Iris pigment epithelial cell (primary cell): Measurements from ENCODE around the gene ADAMTS2.
"Not testable (repeated sequence)": the region's sequence is repeated elsewhere in the genome, so short reads cannot be mapped to it uniquely, and the experiment has no call there.

Experiments
- DNase-seq: peaks from one replicate; pipeline ENCODE4 v3.0.0-alpha.2; 2011; ENCODE audit warnings: low read depth

ADAMTS2 gene

GRCh38 chr5:179217356-179217755, 127.9 kb downstream of the ADAMTS2 start:
- no peak for DNase-seq

- DNase-seq, result not testable (repeated sequence)
Observed at GRCh38 chr5:179216381-179216780, 128.9 kb downstream of the ADAMTS2 start.

GRCh38 chr5:179215576-179215975, 129.7 kb downstream of the ADAMTS2 start:
- no peak for DNase-seq

- DNase-seq, result no peak
Observed at GRCh38 chr5:179214678-179215077, 130.6 kb downstream of the ADAMTS2 start.

GRCh38 chr5:179212870-179213269, 132.4 kb downstream of the ADAMTS2 start:
- DNase-seq, result peak; percentile 16

DNA sequence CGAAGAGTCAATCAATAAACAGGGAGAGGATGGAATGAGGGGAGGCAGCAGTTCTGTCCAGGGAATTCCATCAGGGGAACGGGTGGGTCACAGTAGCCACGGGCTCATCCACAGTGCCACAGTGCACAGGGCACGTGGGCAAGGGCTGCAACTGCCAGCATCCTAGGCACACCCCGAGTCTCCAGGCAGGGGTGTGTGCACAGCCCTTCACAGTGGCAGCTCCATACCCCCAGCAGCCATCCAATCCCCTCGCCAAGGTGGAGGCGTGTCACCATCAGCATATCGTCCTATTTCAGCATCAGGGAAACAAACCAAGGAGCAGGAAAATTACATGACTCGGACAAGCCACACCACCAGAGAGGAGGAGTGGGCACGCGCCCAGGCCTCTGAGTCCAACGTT, 133.6 kb downstream of the ADAMTS2 start:
- no peak for DNase-seq

GRCh38 chr5:179211068-179211467, 134.2 kb downstream of the ADAMTS2 start:
- DNase-seq, result no peak

DNA sequence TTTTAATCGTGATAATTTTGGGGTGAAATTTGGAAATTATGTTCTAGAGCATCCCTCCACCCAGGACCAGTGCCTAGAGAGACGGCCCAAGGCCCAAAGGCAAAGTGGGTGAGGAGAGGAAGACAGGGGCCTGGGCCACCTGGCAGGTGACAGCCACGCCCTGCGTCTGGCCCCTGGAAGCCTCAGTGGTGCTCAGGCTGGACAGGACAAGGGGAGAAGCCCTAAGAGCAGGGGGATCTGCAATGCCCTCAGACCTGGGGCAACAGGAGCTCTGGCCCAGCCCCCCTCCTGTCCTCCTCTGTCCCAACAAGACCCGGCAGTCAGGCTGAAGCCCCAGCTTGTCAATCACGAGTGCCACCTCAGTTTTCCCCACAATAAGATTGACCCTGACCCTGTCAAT, 134.8 kb downstream of the ADAMTS2 start:
- DNase-seq, result no peak

DNA sequence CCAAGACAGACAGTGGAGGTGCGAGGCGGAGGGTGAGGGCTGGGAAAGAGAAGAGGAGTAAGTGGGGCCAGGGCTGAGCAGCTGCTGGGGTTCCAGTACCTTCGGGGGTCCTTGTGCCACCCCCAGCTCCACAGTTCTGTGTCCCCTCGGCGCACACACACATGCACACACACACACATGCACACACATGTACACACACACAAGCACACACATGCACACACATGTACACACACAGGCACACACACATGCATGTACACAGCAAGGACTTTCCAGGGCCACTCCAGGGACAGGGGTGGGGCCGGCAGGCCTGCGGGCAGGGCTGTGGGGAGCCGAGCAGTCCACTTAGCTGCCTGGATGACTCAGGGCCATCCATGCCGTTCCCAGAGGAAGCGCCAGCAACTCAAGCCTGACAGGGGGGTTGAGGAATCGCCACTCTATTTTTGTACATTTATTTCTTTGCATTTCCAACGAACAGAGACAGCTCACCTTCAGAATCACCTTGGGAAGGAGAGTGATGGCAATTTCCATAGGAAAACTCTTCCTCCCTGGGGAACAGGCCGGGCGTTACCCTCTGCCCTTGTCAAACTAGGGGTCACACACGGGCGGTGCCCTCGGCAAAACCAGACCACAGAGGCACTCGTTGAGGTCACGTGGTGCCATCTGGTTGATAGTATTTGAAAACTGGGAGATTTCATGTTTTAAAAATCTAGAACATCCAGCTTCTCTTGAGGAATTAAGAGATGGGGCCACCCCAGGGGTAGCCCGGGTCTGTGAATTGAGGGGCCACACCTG, 135.7 kb downstream of the ADAMTS2 start:
- peak; percentile 27 for DNase-seq

DNA sequence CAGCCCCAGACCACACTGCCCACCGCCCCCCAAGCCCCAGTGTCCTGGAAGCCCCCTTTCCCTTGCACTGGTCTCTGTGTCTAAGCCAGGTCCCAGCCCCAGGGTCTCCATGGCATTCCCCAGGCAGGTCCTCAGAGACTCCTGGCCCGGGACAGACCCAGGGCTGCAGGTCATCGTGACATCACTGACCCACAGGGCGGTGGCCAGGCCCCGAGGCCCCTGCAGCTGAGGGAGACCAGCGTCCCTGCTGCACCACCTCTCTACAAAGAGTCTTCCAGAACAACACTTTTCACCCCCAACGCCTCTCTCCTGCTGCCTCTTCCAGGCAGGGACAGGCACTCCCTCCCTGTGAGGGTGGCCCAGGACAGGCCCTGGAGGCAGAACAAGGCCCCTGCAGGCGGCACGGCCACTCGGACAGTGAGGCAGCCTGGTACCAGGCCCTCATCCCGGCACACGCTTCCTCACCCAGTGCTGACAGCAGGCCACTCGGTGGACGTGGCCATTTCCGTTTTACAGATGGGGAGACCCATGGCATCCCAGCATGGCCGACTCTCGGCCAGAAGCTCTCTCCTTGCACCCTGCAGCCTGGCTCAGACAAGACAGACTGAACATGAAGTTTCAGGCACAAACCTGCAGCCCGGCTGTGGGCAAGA, 136.4 kb downstream of the ADAMTS2 start:
- no peak for DNase-seq

- DNase-seq, result no peak
Observed at GRCh38 chr5:179207920-179208705, 137.1 kb downstream of the ADAMTS2 start.

DNA sequence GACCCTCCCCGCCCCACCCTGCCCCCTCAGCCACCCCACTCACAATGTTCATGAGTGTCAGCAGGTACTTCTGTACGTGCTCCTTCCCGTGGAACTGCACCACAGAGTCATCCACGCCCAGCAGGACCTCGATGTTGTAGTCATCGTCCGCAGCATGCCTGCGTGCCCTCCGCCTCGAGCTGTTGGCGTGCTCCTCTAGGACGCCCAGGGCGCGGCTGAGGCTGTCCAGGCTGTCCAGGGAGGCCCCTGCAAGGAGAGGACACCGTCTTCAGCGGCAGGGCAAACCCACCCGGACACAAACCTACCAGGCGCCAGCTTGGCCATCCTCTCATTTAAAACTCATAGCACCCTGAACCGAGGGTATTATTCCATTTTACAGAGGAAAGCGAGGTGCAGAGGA, 137.8 kb downstream of the ADAMTS2 start:
- no peak for DNase-seq

DNA sequence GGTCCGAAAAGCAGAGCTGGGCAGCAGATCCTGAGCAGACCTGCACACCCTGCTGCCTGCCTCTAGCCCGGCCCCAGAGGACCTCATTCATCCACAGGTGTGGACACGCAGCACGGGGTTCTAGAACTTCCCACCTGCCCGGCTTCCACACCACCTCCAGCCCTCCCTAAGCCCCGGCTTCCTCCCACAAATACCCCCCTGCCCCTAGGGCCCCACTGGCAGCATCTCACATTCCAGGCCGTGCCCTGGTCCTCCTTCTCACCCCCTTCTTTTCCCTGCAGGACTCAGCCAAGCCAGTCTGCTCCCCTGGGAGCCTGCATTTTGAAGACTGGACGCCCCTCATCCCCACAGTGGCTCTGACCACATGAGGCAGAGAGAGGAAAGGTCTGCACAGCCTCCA, 138.9 kb downstream of the ADAMTS2 start:
- DNase-seq, result no peak

- DNase-seq, result no peak
Observed at GRCh38 chr5:179205277-179205676, 140.0 kb downstream of the ADAMTS2 start.

DNA sequence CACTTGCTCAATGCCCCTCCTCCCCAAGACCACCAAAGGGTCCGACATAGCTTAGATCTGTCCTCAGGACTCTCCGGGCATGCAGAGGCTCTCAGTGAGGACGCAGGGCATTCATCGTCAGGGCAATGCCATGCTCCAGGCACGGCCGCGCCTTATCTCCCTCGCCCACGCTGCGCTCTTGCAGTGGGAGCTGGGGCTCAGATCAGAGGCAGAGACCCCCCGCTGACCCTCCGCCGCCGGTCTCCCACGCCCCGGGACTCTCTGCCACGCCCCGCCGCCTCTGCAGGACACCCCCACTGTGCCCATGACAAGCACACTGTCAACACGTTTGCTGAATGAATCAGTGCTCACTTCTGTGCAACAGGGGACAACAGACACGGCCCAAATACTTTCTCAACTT, 140.7 kb downstream of the ADAMTS2 start:
- DNase-seq, result no peak

GRCh38 chr5:179203248-179203647, 142.0 kb downstream of the ADAMTS2 start:
- no peak for DNase-seq

DNA sequence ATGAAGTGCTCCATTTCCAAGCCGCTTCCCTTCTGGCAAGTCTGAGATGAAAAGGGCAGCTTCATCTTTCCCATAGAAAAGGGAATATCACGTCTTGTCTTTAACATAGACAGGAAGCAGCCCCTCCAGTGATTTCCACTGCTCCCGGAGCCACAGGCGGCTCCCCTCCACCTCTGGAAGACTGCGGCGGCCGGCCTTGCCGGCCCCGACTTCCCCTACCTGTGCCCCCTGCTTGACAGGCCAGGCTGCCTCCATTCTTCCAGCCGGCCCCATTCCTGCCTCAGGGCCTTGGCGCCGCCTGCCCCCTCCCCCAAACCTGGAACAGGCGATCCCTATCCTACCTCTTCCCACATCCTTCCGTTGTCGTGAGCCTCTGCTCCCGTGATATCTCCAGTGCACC, 143.3 kb downstream of the ADAMTS2 start:
- no peak for DNase-seq

GRCh38 chr5:179199246-179199645, 146.0 kb downstream of the ADAMTS2 start:
- no peak for DNase-seq

GRCh38 chr5:179198825-179199224, 146.4 kb downstream of the ADAMTS2 start:
- DNase-seq, result no peak

GRCh38 chr5:179196405-179197079, 148.7 kb downstream of the ADAMTS2 start:
- no peak for DNase-seq

GRCh38 chr5:179195561-179196404, 149.5 kb downstream of the ADAMTS2 start:
- DNase-seq, result no peak
